ENCODE measurements around the gene OS9.

Gene OS9

DNA sequence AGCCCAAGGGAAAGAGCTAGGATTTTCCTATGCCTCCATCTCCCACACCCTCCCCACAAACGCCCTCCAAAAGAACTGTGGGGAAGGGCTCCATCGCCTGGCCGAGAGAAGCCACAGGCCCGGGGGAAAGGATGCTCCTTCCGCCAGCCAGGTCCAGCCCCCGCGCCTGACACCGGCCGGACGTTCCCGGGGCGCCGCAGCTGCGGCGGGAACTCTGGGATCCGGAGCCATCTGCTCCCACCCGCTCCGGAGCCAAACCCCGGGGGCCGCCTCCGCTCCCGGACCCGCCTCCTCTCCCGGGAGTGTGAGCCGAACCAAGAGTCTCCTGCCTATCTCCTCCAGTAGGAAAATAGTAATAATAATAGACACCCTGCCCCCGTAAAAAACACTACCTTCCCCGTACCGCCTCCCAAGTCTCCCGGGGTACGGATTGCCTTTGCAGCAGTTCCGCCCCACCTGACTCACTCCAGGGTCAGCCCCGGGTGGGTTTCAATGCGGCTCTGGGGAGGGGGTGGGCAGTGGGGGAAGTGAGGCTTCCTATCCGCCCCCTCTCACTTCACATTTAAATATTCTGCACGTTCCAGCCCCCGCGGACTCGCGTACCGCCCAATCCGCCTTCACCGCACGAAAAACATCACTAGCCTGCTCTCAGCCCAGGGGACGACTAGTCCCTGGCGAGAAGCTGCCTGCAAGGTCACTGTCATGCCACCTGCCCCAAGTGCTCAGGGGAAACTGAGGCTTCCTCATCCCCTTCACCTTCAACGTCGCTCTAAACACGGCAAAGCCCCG, 42.2 kb downstream of the OS9 start:
- DNase-seq (ENCODE audit: low read depth in 2 of 3, low spot score in 1 of 3), result no peak

DNA sequence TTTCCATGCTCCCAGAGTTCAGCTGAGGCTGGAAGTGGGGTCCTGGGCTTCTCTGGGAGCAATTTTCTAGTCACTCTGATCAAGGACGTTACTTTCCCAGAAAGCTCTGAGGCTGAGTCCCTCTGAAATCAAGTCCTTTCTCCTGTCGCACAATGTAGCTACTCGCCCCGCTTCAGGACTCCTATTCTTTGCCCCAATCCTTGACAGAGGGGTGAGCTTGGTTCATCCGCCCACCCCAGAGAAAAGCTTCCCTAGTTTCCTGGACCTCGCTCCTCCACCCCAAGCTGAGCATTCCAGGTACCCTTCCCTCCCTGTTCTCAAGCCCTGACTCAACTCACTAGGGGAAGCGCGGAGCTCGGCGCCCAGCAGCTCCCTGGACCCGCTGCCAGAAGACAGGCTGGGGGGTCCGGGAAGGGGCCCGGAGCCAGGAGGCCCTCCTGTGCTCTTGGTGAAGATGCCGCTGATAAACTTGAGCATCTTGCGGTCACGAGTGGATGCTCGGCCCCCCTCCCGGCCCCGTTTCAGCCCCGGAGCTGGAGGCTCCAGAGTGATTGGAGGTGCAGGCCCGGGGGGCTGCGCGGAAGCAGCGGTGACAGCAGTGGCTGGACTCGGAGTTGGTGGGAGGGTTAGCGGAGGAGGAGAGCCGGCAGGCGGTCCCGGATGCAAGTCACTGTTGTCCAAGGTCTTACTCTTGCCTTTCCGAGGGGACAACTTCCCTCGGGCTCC, 43.0 kb downstream of the OS9 start:
- DNase-seq (ENCODE audit: low read depth in 2 of 3, low spot score in 1 of 3), result no peak

DNA sequence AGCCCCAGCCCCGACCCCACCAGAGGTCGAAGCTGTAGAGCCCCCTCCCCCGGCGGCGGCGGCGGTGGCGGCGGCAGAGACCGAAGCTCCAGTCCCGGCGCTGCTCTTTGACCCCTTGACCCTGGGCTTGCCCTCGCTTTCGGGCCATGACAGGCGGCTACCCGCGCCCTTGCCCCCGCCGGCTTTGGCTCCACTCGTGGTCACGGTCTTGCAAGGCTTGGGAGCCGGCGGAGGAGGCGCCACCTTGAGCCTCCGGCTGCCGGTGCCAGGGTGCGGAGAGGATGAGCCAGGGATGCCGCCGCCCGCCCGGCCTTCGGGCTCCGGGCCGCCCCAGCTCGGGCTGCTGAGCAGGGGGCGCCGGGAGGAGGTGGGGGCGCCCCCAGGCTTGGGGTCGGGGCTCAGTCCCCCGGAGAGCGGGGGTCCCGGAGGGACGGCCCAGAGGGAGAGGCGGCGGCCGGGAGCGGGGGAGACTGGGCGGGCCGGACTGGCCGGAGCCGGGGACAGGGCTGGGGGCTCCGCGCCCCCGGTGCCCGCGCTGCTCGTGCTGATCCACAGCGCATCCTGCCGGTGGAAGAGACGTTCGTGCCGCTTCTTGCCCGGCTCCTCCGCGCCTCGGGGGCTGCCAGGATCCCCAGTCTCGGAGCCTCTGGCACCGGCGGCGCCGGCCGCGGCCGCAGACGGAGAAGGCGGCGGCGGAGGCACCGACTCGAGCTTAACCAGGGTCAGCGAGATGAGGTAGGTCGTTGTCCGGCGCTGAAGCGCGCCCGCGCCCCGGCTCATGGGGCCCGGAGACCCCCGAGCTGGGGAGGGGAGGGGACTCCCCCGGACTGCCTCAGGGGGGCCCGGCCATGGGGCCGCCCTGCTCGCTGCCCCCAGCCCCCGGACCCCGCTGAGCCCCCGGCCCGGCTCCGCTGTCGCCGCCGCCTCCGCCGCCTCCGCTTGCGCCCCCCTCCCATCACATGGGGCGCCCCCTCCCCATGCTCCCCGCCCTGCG, 43.8 kb downstream of the OS9 start:
- DNase-seq (ENCODE audit: low read depth in 2 of 3, low spot score in 1 of 3), result no peak

DNA sequence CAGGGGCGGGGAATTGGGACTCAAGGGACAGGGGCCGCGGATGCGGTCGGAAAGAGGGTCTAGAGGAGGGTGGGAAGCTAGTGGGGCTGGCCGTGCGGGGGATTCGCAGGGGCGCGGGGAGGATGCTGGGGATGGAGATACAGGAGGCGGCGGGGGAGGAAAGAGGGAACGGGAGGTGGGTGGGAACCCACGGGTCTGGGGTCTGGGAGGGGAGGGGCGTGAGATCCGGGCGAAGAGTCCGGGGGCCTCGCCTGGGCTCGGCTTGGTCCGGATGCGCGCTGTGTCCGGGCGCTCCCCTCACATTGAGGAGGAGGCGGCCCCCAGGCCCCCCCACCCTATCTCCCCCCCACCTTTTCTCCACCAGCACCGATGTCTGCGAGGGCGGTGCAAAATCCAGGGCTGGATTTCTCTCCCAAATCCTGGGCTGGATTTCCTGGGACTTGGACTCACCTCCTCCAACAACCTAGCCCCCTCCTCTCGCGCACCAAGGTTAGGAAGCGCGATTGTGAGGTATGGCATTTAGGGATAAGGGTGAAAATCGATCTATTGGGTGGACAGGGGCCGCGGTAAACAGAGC, 44.8 kb downstream of the OS9 start, which contains the start of gene AGAP2:
Gene AGAP2 (minus strand): TSS at position 82 of the 577 bp plus-strand sequence. CDS start 496 bp downstream, outside the sequence.
- DNase-seq (ENCODE audit: low read depth in 2 of 3, low spot score in 1 of 3), result no peak

DNA sequence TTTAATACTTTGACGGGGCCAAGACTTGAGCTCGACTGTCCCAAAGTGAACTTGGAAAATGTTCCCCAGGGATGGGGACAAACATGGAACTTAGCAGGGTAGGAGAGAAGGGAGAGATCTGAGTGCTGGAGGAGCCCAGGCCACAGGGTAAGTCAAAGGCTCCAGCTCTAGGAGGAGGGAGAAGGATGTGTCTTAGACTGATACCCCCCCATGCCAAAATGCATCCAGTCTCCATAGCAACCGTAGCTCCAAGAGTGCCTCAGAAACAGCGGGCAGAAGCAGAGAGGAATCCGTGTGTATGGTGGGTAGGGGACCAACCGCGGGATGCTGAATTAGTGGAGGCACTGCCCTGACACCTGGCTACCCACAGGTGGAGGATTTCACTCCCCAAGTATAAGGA, 45.5 kb downstream of the OS9 start:
- DNase-seq (ENCODE audit: low read depth in 2 of 3, low spot score in 1 of 3), result no peak

DNA sequence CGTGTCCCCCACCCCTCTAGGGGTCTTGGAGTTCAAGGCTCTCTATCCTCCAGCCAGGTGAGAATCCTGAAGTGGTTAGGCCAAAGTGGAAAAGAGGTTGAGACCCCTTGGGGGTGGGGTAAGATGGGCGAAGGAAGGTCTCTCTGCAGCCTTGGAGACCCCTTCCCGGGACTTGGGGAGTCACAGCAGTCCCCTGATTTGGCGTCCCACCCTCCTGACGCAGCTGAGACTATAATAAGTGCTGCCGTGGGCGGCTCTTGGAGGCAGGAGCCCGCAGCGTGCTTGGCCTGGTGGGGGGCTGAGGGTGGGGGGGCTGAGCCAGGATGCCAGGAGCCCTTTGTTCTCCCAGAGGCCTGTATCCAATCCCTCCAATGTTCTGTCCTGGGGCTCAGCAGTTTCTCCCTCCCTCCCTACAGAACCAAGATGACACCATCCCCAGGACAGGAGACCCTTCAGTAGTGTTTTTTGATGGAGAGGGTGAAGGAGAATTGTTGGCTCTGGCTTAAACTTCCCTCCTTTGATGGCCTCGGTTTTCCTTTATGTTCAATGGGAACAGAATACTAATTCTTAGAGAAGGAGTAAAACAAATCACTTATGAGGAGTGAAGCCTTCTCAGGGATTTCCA, 46.1 kb downstream of the OS9 start:
- DNase-seq (ENCODE audit: low read depth in 2 of 3, low spot score in 1 of 3), result no peak

DNA sequence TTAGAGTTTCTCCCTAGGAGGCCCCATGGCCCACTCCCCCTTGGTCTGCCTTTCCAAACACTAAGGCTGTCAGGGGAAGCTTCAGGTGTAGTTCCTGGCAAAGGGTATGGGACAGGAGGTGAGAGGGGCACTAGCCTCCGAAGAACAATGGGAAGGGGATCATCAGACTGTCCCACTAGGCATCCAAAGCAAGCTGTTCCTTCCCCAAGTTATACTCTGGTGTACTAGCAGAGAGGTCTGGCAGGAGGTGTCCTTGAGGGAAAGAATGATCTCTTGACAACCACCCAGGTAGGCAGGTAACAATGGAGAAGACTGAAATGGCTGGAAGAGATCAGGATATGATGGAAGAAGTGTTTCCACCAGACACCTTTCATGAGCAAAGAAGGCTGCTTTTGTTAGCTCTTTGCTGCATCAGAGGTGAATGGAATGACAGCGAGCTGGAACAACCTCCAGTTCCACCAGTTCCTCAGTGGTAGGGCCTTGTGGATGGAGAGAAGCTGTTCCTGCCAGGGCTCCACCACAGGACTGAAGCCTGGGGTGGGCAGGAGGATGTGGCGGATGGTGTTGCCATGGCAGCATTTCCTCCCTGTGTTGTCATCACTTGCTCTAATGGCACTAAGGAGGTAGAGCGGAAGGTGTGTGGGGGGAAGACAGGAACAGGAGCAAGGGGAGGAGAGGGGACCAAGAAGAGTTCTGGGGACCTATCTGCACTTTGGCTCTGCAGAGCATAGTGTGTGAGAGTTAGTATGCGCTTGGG, 46.9 kb downstream of the OS9 start:
- peak; percentile 53 to 67 (median 54) for DNase-seq (ENCODE audit: low read depth in 2 of 3, low spot score in 1 of 3)

DNA sequence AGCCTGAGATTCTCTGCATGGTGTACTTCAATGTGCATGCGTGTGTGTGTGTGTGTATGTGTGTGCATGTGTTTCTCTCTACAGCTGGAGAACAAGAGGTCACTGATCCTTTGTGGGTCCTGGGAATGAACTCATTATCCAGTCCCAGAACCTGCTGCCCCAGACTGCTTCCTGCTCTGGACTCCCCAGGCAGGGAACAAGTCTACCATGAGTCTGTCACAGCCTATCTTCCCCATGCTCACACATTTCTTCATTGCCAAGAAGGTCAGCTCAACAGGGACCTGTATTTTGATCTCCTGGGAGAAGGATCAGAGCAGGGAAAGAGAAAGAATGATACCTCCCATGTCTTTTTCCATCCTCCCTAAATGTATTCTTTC, 47.5 kb downstream of the OS9 start:
- no peak for DNase-seq (ENCODE audit: low read depth in 2 of 3, low spot score in 1 of 3)

DNA sequence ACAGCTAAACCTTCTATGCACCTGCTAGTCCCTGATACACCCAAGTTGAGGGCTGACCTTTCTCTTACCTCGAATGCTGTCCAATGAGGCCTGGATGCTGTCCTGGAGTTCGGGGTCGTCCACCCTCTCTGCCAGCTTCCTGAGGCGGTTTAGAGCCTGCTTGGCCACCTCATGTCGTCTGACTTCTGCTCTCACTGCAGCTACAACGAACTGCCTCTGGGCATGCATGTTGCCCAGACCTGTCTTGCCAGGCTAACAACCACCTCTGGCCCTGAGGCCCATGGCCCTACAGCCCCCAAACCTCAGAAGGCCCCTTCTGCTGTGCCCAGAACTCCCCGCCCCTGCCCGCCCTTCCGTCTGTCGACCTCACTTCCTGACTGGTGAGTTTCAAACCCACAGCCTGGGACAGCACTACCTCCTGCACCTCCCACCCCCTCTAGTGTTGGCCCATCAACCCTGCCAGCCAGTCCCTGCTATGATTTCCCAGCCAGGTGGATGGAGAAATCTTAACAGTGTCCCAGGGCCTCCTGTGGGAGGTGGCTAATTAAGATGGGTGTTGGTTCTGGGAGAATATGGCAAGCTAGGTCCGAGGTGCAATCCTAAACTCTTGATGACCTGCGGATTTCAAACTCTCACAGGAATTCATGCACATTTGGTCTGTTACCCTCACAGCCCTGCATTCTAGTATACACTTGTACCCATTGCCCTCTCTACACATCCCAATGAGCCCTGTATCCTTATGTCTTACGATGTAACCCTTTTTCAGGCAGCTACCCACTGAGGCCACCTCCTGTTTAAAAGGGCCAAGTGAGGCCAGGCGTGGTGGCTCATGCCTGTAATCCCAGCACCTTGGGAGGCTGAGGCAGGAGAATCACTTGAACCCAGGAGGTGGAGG, 48.2 kb downstream of the OS9 start:
- DNase-seq (ENCODE audit: low read depth in 2 of 3, low spot score in 1 of 3), result peak; percentile 63 to 72 (median 63)

DNA sequence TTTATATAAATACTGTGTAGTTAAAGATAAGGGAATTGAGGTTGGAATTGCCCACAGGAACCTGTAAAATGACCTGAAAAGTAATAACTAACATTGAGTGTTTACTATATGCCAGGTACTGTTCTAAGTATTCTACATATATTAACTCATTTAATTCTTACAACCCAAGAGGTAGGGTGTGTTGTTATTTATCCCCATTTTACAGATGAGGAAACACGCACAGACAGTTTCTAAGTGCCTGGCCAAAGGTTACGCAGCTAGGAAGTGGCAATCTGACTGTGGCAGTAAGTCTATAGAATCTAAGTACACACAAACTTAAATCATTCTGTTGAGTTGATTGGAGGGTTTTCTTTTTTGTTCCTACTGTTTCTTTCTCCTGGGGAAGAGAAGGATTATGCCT, 49.8 kb downstream of the OS9 start:
- DNase-seq (ENCODE audit: low read depth in 2 of 3, low spot score in 1 of 3), result no peak

DNA sequence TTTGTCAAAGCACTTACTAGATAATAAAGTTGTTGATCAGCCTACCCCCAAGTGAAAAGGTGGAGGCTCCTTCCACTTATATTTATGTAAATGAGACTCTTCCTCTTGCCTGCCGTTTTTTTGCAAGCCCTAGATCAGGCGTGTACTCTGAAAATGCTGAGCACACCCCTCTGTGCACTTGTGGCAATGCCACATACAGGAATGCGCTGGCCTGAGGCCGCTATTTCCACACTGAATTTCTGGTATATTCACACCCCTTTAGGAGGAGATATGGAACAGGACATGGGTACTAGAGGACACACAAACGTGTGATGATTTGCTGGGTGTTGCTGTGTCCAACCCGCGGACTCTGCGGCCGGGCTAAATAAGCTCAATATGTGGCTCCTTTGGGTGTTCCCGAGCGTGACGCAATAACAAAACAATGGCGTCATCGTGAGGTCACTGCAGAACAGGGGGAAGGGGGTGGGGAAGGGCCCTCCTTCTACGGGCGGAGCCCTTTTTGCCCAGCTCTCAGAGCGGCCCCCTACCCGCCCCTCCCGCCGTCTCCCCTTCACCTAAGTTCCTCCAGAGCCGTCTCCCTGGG, 50.4 kb downstream of the OS9 start:
- DNase-seq (ENCODE audit: low read depth in 2 of 3, low spot score in 1 of 3), result peak; percentile 65 to 85 (median 70)

DNA sequence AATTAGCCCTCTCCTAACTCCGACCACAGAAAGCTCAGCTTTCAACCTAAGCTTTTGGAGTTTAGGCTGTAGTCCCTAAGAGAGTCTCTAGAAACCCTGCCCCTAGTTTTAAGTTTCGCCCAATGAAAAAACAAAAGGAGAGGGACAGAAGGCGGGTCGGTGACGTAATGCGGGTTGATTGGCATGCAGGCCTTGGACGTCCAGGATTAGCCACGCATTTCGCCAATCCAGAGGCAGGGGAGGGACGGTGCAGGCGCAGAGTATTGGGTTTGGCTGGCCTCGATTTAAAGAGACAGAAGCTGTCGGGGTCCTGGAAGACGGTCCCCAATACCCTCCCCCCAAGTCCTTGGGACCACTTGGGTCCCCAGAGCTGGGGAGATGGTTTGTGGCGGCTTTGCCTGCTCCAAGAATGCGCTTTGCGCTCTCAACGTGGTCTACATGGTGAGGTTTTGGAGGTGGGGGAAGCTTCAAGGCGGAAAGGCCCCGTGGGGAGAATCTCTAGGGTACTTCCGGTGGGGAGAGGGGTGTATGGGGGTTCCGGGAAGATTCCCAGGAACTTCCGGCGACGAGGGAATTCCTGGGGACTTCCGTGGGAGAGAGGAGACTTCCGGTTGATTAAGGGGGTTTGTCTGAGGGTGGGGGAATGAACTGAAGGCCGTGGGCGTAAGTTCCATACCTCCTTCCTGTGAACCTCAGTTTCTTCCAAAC, 51.0 kb downstream of the OS9 start, which contains the start of gene TSPAN31:
Gene TSPAN31 (plus strand): TSS at position 263 of the 708 bp plus-strand sequence. CDS start 116 bp downstream, at position 379.
- peak; percentile 92 to 93 (median 92) for DNase-seq (ENCODE audit: low read depth in 2 of 3, low spot score in 1 of 3)

DNA sequence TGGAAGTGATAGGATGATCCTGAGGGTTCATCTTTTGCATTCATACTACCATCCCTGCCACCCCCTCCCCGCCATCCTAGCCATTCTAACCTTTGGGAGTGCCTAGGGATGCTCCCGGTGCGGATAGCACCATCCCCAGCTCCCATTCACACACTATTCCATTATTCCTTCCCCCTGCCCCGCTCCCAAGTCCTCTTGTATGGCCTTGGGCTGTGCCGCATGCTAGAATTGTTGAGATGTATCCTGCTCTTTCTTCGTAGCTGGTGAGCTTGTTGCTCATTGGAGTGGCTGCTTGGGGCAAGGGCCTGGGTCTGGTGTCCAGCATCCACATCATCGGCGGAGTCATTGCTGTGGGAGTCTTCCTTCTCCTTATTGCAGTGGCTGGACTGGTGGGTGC, 51.6 kb downstream of the OS9 start:
- DNase-seq (ENCODE audit: low read depth in 2 of 3, low spot score in 1 of 3), result no peak

DNA sequence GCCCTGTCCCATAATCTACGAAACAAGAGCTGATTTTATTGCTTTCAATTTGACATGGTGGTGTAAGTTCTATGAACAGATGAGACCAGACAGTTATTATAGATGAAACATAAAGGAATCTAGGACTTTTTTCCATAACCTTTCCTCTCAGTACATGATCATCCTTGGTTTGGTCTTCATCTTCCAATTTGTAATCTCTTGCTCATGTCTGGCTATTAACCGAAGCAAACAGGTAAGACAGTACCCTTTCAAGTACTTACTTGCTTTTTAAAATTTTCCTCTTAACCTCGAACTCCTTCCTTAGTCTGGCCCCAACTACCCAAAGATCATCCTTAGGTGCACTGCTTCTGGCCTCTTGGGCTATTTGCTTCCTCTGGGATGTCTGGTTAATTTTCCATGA, 52.1 kb downstream of the OS9 start:
- DNase-seq (ENCODE audit: low read depth in 2 of 3, low spot score in 1 of 3), result no peak

DNA sequence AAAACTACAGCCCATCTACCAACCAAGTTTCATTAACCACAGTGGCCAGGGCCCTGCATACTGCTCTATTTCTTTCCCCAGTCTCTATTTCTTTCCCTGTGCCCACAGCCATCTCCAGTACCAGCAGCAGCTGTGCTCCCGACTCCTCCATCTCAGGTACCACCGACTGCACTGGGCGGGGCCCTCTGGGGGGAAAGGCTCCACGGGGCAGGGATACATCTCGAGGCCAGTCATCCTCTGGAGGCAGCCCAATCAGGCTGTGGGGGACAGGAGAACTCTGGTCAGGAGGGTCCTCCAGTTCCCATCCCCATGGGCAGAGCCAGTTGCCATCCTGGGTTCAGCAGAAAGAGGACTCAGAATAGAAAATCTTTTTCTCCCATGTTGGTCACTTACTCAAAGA, 55.1 kb downstream of the OS9 start:
- DNase-seq (ENCODE audit: low read depth in 2 of 3, low spot score in 1 of 3), result no peak

DNA sequence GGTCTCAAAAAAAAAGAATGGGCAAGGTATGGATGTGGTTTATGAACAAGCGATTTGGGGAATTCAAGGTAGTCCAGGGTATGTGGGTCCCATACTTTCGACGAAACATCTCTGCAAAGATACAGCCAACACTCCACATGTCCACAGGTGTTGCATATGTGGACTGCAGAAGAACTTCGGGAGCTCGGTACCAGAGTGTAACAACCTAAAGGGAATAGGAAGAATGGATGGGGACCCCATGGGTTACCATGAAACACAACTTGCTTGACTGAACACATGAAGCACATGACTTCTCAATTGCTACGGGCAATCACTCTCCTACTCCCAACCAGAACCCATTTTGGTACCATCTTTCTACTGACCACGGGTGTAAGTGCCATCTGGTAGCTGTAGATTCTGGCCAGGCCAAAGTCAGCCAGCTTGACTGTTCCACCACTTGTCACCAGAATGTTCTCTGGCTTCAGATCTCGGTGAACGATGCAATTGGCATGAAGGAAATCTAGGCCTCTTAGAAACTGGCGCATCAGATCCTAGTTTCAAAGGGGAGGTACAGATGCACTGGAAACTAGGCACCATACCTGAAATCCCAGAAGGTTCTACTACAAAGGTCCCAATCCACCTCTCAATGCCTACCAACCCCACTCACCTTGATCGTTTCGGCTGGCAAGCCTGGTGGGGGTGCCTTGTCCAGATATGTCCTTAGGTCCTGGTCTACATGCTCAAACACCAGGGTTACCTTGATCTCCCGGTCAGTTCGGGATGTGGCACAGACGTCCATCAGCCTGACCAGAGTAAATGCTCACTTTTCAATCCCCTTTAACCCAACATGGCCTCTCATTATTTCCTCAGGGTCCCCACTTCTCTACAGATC, 56.9 kb downstream of the OS9 start:
- no peak for DNase-seq (ENCODE audit: low read depth in 2 of 3, low spot score in 1 of 3)

DNA sequence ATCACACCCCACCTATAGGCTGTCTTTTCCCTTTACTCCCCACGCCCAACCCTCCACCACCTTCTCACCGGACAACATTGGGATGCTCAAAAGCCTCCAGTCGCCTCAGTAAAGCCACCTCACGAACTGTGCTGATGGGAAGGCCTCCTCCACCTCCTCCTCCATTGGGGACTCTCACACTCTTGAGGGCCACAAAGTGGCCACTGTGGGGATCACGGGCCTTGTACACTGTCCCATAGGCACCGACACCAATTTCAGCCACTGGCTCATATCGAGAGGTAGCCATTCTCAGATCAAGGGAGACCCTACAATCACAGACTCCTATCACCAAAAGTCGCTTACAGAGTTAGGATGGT, 57.5 kb downstream of the OS9 start:
- DNase-seq (ENCODE audit: low read depth in 2 of 3, low spot score in 1 of 3), result no peak

Data from stimulated activated CD4-positive, alpha-beta T cell treated with anti-CD3 and anti-CD28 coated beads, Interleukin-12 subunit alpha, Interleukin-12 subunit beta, amount 100 ng/mL, for 48 hours (primary cell).